Ramos (cell line): ENCODE data around the gene CORO1C.

ENCODE experiments used
- in situ Hi-C: fragments of 300-500 bp; cut with MboI; formaldehyde crosslinking; loops from one replicate; pipeline ENCODE4 v1.14.3; 2022; ENCODE audit warnings: low sequenced_read_pairs; ENCODE audit not compliant: unreplicated experiment

CORO1C gene

DNA sequence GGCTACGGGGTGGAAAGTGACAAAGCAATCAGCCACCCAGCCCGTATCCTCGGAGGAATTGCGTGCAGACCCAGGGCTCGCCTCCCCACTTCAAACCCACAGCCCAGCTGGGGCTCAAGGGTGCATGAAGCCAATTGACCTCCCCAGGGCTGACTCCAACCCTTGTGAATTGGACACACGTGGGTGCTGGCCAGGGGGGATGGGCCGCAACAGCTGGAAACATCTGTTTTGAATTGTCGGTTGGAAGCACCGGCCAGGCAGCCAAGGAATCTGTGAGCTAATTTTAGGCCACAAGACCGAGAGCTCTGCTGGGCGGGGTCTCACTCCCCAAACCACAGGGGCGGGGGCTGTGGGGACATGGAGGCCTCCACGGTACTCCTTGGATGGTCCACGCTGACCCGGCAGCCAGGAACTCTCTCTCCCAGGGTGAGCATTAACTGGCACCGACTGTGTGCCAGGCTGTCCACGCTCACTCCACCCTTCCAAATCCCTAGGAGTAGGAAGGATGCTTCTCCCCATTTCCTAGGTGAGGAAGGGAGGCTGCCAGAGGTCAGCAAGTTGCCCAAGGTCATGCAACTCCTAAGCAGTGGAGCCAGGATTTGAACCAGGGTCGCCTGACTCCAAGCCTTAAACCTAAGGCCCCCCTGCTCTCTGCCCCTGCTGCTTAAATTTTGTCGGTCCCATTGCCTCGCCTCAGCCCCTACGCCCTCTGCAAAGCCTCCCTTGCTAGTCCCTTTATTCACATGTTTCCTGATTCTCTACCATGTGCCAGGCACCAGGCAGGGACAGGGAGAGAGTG lies 121.6 kb downstream of the CORO1C start:
- in situ Hi-C loops: no loop called here

GRCh38 chr12:108608616-108609015 lies 122.7 kb downstream of the CORO1C start:
- in situ Hi-C loops: no loop called here

GRCh38 chr12:108607981-108608600 lies 123.2 kb downstream of the CORO1C start:
- in situ Hi-C loops: no loop called here

DNA sequence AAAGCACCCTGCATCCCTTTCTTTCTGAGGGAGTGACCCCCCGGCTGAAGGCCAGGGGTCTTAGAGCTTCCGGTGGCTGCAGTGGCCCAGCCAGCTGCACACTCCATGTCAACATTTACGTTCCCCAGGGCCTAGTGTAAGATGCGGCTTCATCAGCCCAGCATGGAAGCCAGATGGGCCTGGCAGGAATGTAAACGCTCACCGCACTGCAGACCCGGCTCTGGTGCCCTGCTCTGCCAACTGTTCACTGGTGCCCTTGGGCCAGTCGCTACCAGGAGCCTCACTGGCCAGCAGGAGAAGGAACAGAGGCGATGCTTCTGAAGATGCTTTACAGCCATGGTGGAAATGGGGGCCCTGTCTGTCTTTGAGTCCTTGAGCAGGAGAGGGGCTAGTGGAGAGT lies 124.8 kb downstream of the CORO1C start:
- in situ Hi-C loops: no loop called here

GRCh38 chr12:108605690-108606406 lies 125.5 kb downstream of the CORO1C start:
- in situ Hi-C loops: no loop called here

GRCh38 chr12:108605000-108605689 lies 126.2 kb downstream of the CORO1C start:
- in situ Hi-C loops: no loop called here

DNA sequence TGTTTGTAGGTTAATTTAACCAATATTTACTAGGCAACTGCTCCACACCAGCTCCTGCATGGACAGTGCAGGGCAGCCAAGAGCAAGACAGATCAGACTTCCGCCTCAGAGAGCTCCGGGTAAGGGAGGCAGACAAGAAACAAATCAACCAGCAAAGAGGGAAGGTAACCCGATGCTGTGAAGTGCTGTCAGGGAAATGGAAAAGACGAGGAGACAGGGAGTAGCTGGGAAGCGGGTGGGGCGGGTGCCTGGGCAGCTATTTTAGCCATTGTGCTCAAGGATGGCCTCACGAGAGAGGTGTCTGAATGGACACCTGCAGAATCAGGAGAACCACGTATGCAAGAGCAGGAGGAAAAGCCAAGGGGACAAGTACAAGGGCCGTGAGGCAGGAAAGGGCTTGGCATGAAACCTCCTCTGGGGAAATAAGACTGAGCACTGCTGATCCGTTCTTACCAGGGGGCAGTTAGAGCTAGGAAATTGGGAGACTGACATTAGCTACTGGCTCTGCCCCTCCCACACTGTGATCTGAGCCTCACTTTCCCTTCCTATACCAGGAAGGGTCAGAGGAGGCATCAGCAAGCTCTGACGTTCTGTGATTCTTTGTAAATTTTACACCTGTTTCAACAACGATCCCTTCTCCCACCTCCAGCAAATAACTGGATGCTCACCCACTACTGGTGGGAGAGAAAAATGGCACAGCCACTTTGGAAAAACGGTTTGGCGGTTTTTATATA lies 126.9 kb downstream of the CORO1C start:
- in situ Hi-C loops: no loop called here

GRCh38 chr12:108603743-108604142 lies 127.6 kb downstream of the CORO1C start:
- in situ Hi-C loops: no loop called here

DNA sequence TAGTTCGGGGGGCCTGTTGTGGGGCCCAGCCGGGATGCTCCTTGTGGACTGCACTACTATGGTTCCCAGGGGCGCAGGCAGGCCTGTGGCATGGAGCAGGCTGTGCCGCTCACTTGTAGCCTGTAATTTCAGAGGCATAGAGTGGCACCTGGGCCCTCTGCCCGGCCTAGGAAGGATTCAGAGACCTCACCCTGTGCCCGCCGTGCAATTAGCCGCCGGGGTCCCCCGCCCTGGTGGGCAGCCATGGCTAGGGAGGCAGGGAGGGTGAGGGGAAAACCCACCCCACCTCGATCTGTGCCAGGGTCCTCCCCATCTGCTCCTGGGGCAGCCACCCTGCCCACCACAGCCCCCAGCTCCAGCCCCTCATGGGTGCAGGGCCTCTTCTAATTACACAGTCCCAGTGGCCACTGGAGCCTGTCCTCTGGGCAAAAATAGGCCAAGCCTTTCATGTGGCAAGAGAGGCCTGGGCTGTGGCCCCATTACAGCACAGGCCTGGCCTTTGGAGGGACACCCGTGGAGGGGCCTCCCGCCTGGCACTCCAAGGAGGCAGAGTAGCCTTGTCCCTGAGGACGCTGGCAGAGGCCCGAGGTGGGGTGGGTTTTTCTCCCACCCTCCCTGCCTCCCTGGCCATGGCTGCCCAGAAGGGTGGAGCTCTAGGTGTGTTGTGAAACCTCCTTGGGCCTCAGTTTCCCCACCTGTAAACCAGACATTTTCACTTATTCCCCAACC lies 128.2 kb downstream of the CORO1C start:
- in situ Hi-C loops: no loop called here

GRCh38 chr12:108602209-108602705 lies 129.1 kb downstream of the CORO1C start:
- in situ Hi-C loops: no loop called here

- in situ Hi-C loops: no loop called here
These were observed 130.7 kb downstream of the CORO1C start for GRCh38 chr12:108600702-108601007.

GRCh38 chr12:108599948-108600701 lies 131.2 kb downstream of the CORO1C start:
- in situ Hi-C loops: no loop called here

DNA sequence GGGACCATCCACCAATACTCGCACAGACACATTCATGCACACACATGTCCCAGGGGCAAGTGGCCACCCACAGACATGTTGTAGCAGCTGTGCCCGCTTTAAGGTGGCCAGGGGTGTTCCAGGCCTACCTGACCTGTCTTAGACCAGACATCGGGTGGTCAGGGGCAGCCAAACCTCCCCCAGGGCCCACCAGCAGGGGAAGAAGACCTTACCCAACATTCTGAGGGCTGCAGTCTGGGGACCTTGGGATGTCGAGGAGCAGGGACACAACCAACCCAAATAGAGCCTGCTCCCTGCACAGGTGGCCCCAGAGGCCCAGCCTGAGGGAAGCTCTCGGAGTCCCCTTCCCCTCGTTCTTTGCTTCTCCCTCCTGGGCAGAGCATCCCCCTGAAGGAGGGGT lies 131.8 kb downstream of the CORO1C start:
- in situ Hi-C loops: no loop called here

GRCh38 chr12:108598553-108599250 lies 132.6 kb downstream of the CORO1C start:
- in situ Hi-C loops: no loop called here

- in situ Hi-C loops: no loop called here
These were observed 133.5 kb downstream of the CORO1C start, which contains the start of gene TMEM119 for GRCh38 chr12:108597559-108598471. Gene TMEM119, minus strand, starts transcription at chr12:108598084. Its CDS starts 5,701 bp downstream, at chr12:108592383.

DNA sequence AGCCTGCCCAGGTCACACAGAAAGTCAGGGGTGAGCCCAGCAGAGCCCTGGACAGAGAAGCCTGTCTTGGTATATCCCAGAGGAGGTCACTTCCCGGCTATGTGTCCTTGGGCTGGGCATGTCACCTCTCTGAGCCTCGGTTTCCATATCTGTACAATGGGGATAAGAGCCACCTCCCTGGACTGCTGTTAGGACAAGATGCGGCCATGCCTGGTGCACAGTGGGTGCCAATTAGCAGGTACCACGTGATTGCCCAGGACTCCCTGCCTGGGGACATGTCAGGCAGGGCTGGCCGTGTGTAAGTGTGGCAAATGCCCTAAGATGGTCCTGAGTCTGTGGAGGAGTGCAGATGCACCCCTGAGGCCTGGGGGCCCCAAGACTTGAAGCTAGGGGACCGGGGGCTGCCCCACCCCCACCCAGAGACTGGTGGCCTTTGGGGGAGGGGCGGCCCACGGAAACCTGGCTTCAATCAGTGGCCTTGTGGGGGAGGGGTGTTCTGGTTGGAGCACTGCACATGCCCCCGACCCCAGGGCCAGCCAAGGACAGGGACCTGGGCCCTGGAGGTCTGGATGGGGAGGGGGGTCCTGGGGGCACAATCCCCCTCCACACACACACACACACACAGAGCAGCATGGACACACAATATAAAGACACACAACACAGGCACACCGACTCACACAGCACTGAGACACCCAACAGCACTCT lies 134.3 kb downstream of the CORO1C start:
- in situ Hi-C loops: no loop called here
